Spleen (tissue), 13 donors: Measurements from ENCODE around the gene PLS1. TPM values are rescaled to one million over a fixed set of nuclear protein-coding genes. Genes with fewer than 3 reads are reported as not detected.
"Not testable (repeated sequence)": the region's sequence is repeated elsewhere in the genome, so short reads cannot be mapped to it uniquely, and the experiment has no call there.

ENCODE experiments used
- DNase-seq: peaks from one replicate; pipeline ENCODE4 v3.0.0-alpha.2; 2020
- H3K27ac ChIP-seq, 8 donors: fragments of 200-600 bp; sonication (generic) in 7 of 8; 1 replicate in 4 of 8; 2 replicates in 4 of 8; pipeline versions ENCODE4 v1.5.0 to v1.8.0; 2016 to 2021; ENCODE audit warnings: inconsistent platforms in 4 of 8, mild to moderate bottlenecking in 4 of 8, moderate library complexity in 1 of 8
- H3K27me3 ChIP-seq, 7 donors: fragments of 200-600 bp; sonication (generic) in 6 of 7; replicated peaks in 1 of 7; 1 replicate in 4 of 7; 2 replicates in 3 of 7; pipeline versions ENCODE4 v1.5.0 to v1.8.0; 2016 to 2021; ENCODE audit warnings: inconsistent platforms in 3 of 7, mild to moderate bottlenecking in 1 of 7
- H3K36me3 ChIP-seq, 6 donors: fragments of 200-600 bp; sonication (generic) in 5 of 6; 1 replicate in 4 of 6; 2 replicates in 2 of 6; pipeline versions ENCODE4 v1.5.0 to v1.8.0; 2016 to 2021; ENCODE audit warnings: inconsistent platforms in 2 of 6
- H3K4me1 ChIP-seq, 6 donors: fragments of 200-600 bp; sonication (generic) in 5 of 6; 1 replicate in 3 of 6; 2 replicates in 3 of 6; pipeline versions ENCODE4 v1.5.0 to v1.8.0; 2016 to 2021; ENCODE audit warnings: inconsistent platforms in 3 of 6
- H3K4me3 ChIP-seq, 8 donors: fragments of 200-600 bp; sonication (generic) in 7 of 8; 1 replicate in 4 of 8; 2 replicates in 4 of 8; pipeline versions ENCODE4 v1.5.0 to v1.8.0; 2016 to 2021; ENCODE audit warnings: inconsistent platforms in 4 of 8, mild to moderate bottlenecking in 4 of 8, moderate library complexity in 2 of 8
- H3K9me3 ChIP-seq, 8 donors: fragments of 200-600 bp; sonication (generic) in 7 of 8; 1 replicate in 4 of 8; 2 replicates in 4 of 8; pipeline versions ENCODE4 v1.5.0 to v1.8.0; 2016 to 2021; ENCODE audit warnings: inconsistent platforms in 4 of 8
- CTCF ChIP-seq, 11 experiments: fragments of 200-600 bp in 7 of 11; fragments of 450-650 bp in 4 of 11; sonication (generic) in 4 of 11; IDR thresholded peaks in 8 of 11; conservative IDR thresholded peaks in 3 of 11; 1 replicate in 7 of 11; 2 replicates in 4 of 11; pipeline versions ENCODE4 v1.4.0 to v1.8.0; 2016 to 2021; ENCODE audit warnings: antibody characterized with exemption in 11 of 11, inconsistent platforms in 4 of 11, mild to moderate bottlenecking in 1 of 11
- POLR2A ChIP-seq, 3 donors: fragments of 450-650 bp; IDR thresholded peaks; one replicate each; pipeline ENCODE4 v1.5.1; 2017; ENCODE audit warnings: antibody characterized with exemption in 3 of 3, mild to moderate bottlenecking in 1 of 3
- POLR2AphosphoS5 ChIP-seq, 3 donors: sonication (generic); formaldehyde crosslinking; IDR thresholded peaks; one replicate each; pipeline ENCODE4 v1.5.1; 2017; ENCODE audit warnings: antibody characterized with exemption in 3 of 3
- WGBS, 5 donors: extraction: QIAGEN DNeasy Blood & Tissue Kit in 3 of 5; methylation state at CpG; one replicate each; pipeline versions ENCODE4 v1.1.5 to v1.1.7; 2013 to 2018; 5-methylcytosine and 5-hydroxymethylcytosine counted together
- intact Hi-C: fragments of 100-400 bp; cut with DNase I; formaldehyde crosslinking; loops from one replicate; pipeline ENCODE4 v1.15.0; 2023; ENCODE audit warnings: low total_unique reads
- long read RNA-seq, 2 donors: transcript quantifications; one replicate each; lab custom pipeline, GENCODE V29; 2026
- polyA plus RNA-seq, 3 donors: library from polyadenylated mRNA; stranded (reverse); fragments of 200-250 nt; gene quantifications; one replicate each; pipeline ENCODE4 v1.2.1, GENCODE V29; 2013
- total RNA-seq, 7 donors: library from RNA; depleted of rRNA in 3 of 7; stranded (reverse); fragments of >200 nt in 3 of 7; fragmentation: NEBNext Ultra II Directional in 4 of 7; extraction: Animal tissue kit (Norgen Biotek cat#: 25700) in 4 of 7; gene quantifications; one replicate each; pipeline versions ENCODE4 v1.1.0 to v1.2.1, GENCODE V29; 2016 to 2021
- donor health status: healthy with polysubstance abuse.
- donor health status: DM: no; HTN: no; CAD: no; lungs with moderate emphysema.
- donor health status: DM: no; HTN: no; CAD: no.
- donor health status: Bipolar disorder and iron deficiency.
- donor health status: healthy.
- donor health status: DM: no; HTN: no; CAD: no.
- donor health status: DM: yes; HTN: yes; CAD: no.

PLS1 gene, protein sequence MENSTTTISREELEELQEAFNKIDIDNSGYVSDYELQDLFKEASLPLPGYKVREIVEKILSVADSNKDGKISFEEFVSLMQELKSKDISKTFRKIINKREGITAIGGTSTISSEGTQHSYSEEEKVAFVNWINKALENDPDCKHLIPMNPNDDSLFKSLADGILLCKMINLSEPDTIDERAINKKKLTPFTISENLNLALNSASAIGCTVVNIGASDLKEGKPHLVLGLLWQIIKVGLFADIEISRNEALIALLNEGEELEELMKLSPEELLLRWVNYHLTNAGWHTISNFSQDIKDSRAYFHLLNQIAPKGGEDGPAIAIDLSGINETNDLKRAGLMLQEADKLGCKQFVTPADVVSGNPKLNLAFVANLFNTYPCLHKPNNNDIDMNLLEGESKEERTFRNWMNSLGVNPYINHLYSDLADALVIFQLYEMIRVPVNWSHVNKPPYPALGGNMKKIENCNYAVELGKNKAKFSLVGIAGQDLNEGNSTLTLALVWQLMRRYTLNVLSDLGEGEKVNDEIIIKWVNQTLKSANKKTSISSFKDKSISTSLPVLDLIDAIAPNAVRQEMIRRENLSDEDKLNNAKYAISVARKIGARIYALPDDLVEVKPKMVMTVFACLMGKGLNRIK
- total RNA-seq (1 to 10 TPM in 6 of 7 donors, under 1 TPM in 1; 0.91 to 3.0 (median 1.7) TPM), polyA plus RNA-seq (under 1 TPM; 0.09 to 0.45 (median 0.26) TPM)
- long read RNA-seq, donor 1, partial matches to known transcripts = 0 of 1 reads
- long read RNA-seq, donor 1, other reads (novel, unspliced or antisense) = 0 of 1 reads
- long read RNA-seq, donor 2, partial matches to known transcripts = 0 of 1 reads
- long read RNA-seq, donor 2, other reads (novel, unspliced or antisense) = 0 of 1 reads

DNA sequence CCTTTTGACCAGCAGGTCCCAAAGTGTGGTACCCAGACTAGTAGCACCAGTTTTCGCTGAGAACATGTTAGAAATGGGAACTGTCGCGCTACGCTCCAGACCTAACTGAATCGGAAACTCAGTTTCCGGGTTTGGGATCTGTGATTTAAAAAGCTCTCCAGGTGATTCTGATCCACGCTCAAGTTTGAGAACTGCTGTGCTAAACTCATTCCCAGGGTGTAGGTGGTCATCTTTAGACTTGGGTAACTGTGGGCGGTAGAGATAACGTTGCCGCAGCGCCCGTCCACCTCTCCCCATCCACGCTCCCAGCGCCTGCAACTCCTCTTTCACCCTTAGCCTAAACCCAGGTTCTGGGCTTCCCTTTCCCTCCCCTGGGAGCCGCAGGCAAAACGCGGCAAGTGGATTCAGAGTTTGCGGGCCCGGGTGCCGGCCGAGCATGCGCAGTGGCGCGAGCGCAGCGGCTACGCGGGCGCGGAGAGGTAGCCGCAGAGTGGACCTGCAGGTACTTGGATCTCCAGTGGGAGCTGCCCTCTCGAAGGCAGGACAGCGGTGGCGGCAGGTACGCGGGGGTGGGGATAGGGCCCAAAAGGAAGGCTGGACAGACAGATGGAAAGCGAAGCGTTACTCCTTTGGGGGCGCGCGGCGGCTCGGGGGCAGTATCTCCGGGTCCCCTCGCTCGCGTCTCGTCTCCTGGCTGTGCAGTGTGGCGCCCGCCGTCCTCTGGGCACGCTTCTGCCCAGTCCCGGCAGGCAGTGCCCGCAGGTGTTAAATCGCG lies at the start of gene PLS1:
PLS1 (plus strand) TSS at position 443 of the 775 bp plus-strand sequence. CDS start 67,845 bp downstream, outside the sequence.
- peaks cover 0 to 22% (median 14%) of the 10 kb centered on the region in 6 donors for H3K4me1 ChIP-seq
- TF ChIP-seq POLR2A (IDR thresholded peaks at IDR 0.05) (no peak), POLR2AphosphoS5 (IDR thresholded peaks at IDR 0.05) (peak; percentile 81 to 85 (median 85)), CTCF (IDR thresholded peaks at IDR 0.05 in 8 of 11, conservative IDR thresholded peaks at IDR 0.05 in 3 of 11) (no peak)
- peak within 1 kb of the TSS in 6 of 8 donors; percentile 2 to 70 (median 35) for H3K27ac ChIP-seq
- no peaks in the 10 kb centered on the region for H3K27me3 ChIP-seq
- intact Hi-C loops = loop anchor here (10.0 kb wide), 1 partner anchor 129 kb away; the partner anchor contains the start of gene TRPC1
- H3K36me3 ChIP-seq = no peaks in the 10 kb centered on the region
- H3K4me3 ChIP-seq = peak within 1 kb of the TSS; percentile 47 to 85 (median 70)
- WGBS, 5 donors = 0 to 2% (median 1%) methylated on average over 51 to 56 of the region's 56 CpGs
- DNase-seq = peak; percentile 94
- H3K9me3 ChIP-seq = no peaks in the 10 kb centered on the region

- Histone ChIP-seq H3K27ac (no peak overlapping the region), H3K4me3 (no peak overlapping the region), H3K27me3 (no peaks in the 10 kb centered on the region), H3K4me1 (no peaks in the 10 kb centered on the region), H3K36me3 (peaks cover 0 to 100% (median 72%) of the 10 kb centered on the region in 6 donors), H3K9me3 (peaks cover 0 to 5% (median 0%) of the 10 kb centered on the region in 8 donors)
- TF ChIP-seq POLR2A (IDR thresholded peaks at IDR 0.05) = no peak
- TF ChIP-seq POLR2AphosphoS5 (IDR thresholded peaks at IDR 0.05) = no peak
- TF ChIP-seq CTCF (IDR thresholded peaks at IDR 0.05 in 8 of 11, conservative IDR thresholded peaks at IDR 0.05 in 3 of 11) = no peak
- 91 to 96% (median 93%) methylated on average over 7 of the region's 7 CpGs for WGBS, 5 donors
- no peak for DNase-seq
- intact Hi-C loops = no loop called here
These were observed 46.2 kb upstream of the PLS1 start for GRCh38 chr3:142549986-142550385.

DNA sequence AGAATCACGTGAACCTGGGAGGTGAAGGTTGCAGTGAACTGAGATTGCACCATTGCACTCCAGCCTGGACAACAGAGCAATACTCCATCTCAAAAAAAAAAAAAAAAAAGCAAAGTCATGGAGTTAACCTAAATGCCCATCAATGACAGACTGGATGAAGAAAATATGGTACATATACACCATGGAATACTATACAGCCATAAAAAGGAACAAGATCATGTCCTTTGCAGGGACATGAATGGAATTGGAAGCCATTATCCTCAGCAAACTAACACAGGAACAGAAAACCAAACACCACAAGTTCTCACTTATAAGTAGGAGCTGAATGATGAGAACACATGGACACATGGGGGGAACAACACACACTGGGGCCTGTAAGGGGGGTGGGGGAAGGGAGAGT lies 43.6 kb upstream of the PLS1 start:
- WGBS, 5 donors = 96 to 100% (median 100%) methylated on average over 1 of the region's 1 CpG
- intact Hi-C loops, DNase-seq, H3K4me3 ChIP-seq, H3K27ac ChIP-seq, H3K27me3 ChIP-seq, H3K9me3 ChIP-seq, H3K4me1 ChIP-seq: not testable (repeated sequence)
- peaks cover 0 to 100% (median 85%) of the 10 kb centered on the region in 6 donors for H3K36me3 ChIP-seq

DNA sequence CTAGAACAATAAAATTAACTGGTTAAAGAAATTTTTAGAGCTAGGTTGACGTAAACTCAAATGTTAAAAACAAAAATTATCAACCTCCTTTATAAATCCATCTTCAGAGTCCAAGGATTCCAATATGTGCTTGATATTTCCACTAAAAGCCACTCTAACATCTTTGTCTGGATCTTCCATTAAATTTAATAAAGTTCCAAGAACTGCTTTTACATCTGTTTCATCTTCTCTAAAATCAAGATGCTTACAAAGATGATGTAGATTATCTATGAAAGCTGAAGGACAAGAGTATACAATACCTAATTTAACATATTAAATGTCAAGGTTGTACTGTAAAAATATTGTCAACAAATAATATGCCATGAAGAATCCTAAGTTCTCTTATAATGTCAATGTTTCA lies 42.5 kb upstream of the PLS1 start:
- TF ChIP-seq CTCF (IDR thresholded peaks at IDR 0.05 in 8 of 11, conservative IDR thresholded peaks at IDR 0.05 in 3 of 11) (no peak), POLR2AphosphoS5 (IDR thresholded peaks at IDR 0.05) (no peak), POLR2A (IDR thresholded peaks at IDR 0.05) (no peak)
- no peak overlapping the region for H3K27ac ChIP-seq
- intact Hi-C loops = no loop called here
- 97 to 100% (median 100%) methylated on average over 1 of the region's 1 CpG for WGBS, 5 donors
- no peaks in the 10 kb centered on the region for H3K4me1 ChIP-seq
- H3K9me3 ChIP-seq = peaks cover 0 to 5% (median 0%) of the 10 kb centered on the region in 8 donors
- peaks cover 0 to 100% (median 87%) of the 10 kb centered on the region in 6 donors for H3K36me3 ChIP-seq
- no peaks in the 10 kb centered on the region for H3K27me3 ChIP-seq
- DNase-seq = no peak
- H3K4me3 ChIP-seq = no peak overlapping the region
